SK-MEL-5 (cell line): ENCODE results near the gene SETD6. TPM values are rescaled to one million over a fixed set of nuclear protein-coding genes. Genes with fewer than 3 reads are reported as not detected.

Experiments
- DNase-seq: peaks from one replicate; pipeline ENCODE4 v3.0.0-alpha.2; 2016; ENCODE audit warnings: low read depth, low spot score
- in situ Hi-C: cut with HindIII; loops from 2 replicates; pipeline ENCODE4 v1.10.0; 2016; ENCODE audit warnings: low sequenced_read_pairs, high pct_unique_total_duplicates, low pct_unique_long_range_greater_than_20kb
- total RNA-seq: library from RNA; depleted of rRNA; stranded (reverse); fragments of >200 nt; shearing (Covaris generic); gene quantifications from 2 replicates; pipeline ENCODE4 v1.2.3, GENCODE V29; 2014

The SETD6 gene
- total RNA-seq, 1 experiment from 2014 or later: 1.3 TPM

DNA sequence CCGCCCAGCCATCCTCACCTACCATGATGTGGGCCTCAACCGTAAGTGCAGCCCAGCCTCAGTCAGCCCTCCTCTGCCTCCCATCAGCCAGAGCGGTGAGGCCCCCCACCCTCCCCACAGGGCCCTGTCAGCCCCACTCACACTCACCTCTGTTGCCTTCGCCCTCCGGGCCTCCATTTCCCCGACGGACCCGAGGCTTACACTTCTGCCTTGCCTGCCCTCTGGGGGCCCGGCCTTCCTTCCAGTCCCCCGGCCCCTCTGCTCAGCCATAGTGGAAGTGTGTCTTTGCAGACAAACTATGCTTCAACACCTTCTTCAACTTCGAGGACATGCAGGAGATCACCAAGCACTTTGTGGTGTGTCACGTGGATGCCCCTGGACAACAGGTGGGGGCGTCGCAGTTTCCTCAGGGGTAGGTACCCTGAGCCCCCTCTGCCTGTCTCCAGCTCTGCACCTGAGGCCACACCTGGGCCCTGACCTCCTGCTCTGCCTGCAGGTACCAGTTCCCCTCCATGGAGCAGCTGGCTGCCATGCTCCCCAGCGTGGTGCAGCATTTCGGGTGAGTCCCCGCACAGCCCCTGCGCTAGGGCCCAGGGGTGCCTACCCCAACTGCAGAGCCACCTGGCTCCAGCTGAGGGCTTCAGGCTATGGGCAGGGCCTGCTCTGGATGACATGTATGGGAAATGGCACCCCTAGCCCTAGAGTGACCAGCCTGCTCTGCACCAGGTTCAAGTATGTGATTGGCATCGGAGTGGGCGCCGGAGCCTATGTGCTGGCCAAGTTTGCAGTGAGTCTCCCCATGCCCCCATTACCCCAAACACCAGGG is 11.2 kb upstream of the SETD6 start:
- DNase-seq: no peak
- in situ Hi-C loops: no loop called here

- in situ Hi-C loops: no loop called here
- DNase-seq: no peak
Observed at GRCh38 chr16:58506241-58507194, 8.8 kb upstream of the SETD6 start.

GRCh38 chr16:58507195-58507962 is 7.9 kb upstream of the SETD6 start:
- in situ Hi-C loops: no loop called here
- DNase-seq: no peak

GRCh38 chr16:58507963-58508670 is 7.2 kb upstream of the SETD6 start:
- DNase-seq: no peak
- in situ Hi-C loops: no loop called here

DNA sequence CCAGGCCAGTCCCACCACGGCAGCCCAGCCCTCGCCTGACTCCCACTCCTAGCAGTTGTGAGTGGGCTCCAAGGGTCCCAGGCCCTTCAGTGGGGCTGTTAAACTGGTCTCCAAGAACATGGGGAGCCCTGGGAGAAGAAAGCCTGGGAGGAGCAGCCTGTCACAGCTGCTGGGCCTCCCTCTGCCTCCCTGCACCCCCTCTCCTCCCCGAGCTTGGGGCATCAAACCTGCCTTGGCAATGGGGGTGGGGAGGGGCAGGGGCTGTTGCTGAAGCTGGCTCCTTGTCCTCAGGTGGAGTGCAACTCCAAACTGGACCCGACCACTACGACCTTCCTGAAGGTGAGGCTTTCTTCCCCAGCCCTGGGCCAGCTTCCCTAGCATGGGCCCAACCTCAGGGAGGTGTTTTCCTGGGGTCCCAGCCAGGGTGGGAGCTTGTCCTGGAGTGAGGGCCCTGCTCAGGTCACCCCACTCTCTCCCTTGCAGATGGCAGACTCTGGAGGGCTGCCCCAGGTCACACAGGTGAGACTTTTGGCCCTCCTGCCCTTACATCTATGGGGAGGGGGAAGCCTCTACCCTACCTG is 6.6 kb upstream of the SETD6 start:
- DNase-seq: no peak
- in situ Hi-C loops: no loop called here

DNA sequence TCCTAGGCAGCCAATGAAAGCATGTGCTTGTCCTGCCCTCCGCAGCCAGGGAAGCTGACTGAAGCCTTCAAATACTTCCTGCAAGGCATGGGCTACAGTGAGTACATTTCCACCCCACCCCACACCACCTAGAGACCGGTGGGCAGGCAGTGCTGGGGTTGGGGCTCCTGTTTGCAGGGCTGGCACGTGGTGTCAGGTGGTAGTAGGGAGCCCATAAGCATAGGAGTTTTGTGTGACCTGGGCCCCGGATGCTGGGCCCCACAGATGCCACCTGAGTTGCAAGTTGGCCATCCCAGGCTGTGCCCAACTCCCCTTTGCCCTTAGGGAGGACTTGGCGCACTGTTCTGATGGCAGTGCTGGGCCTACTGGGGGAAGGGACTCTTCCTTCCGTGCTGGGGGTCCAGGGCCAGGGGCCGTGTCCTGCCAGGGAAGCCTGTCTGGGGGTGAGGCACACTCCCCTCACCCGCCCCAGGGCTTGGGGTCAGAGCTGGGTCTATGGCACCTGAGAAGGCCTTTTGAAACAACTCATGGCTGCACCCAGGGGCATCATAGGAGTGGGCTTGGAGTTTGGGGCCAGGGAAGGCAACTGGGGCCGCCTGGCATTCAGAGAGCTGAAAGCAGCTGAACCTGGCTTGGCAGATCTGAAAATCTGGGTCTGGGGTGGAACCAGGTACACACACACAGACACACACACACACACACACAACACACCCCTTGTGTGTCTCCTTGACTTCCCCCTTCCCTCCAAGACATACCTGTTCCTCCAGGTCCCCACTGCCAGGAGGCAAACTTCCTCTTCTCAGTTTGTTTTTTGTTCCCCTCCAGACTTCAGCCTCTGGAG is 5.8 kb upstream of the SETD6 start:
- in situ Hi-C loops: no loop called here
- DNase-seq: no peak

DNA sequence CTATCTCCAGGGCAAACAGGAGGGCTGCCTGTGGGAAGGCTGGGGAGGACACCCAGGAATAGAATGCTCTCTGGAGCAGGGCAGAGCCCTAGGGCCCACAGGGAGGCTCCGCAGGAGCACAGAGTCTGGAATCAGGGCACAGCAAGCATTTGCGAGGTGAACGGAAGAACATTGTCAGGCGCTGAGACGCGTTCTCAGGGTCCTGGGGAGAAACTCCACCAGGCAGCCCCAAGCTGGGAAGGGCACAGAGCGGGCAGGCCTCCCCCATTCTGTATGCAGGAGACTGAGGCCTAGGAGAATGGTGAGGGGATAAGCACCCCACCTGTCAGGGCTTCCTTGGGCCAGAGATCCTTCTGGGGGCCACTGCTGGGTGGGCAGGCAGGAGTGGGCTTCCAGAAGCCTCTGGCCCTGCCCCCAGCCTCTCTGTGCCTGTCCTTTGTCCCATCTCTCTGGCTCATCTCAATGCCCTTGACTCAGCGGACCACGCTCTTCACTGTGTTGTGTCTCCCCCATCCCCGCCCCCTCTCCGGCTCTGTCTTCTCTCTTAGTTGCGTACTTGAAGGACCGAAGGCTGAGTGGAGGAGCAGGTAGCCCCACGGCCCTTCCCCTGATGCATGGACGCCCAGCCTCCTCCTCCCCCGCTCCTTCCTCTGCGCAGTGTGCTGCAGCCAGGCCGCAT is 5.1 kb upstream of the SETD6 start:
- DNase-seq: no peak
- in situ Hi-C loops: no loop called here

GRCh38 chr16:58510776-58511628 is 4.3 kb upstream of the SETD6 start:
- in situ Hi-C loops: no loop called here
- no peak for DNase-seq

DNA sequence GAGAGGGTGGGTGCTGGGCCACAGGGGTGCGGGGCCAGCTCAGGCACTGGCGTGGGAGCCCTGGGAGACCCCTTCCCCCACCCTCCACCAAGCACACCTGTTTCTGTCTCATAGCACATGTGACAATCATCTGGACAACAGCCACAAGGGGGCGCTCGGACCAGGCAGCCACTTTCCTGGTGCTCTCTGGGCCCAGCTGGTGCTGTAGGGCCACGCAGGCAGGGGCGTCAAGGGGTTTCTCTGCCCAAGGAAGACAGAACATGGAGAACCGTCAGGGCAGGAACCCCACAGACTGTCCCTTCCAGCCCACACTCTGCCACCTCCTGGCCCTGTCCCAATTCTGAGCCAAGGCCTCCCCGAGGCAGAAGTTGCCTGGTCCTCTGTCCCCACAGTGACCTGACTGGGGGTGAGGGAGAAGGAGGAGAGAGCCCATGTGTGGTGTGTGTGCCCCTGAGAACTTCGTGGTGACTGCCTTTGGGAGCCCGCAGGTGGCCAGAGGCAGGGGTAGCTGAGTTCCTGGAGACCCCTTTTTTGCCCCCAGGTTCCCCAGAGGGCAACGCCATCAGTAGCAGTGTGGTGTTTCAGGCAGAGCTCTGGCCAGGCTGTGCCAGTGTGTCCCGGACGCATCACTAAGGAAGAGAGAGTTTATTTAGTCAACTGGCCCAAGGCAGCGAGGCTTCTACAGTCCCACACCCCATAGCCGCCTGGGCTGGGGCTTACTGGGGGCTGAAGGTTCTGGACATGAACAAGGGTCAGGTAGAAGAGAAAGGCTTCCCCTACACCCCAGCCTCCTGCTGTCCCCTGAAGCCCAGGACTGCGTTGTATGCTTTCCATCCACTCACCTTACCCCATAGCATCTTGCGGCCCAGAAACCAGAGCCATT is 3.1 kb upstream of the SETD6 start:
- in situ Hi-C loops: no loop called here
- DNase-seq: peak; percentile 71

- in situ Hi-C loops: no loop called here
- DNase-seq: no peak
Observed at GRCh38 chr16:58513874-58514273, 1.4 kb upstream of the SETD6 start.

DNA sequence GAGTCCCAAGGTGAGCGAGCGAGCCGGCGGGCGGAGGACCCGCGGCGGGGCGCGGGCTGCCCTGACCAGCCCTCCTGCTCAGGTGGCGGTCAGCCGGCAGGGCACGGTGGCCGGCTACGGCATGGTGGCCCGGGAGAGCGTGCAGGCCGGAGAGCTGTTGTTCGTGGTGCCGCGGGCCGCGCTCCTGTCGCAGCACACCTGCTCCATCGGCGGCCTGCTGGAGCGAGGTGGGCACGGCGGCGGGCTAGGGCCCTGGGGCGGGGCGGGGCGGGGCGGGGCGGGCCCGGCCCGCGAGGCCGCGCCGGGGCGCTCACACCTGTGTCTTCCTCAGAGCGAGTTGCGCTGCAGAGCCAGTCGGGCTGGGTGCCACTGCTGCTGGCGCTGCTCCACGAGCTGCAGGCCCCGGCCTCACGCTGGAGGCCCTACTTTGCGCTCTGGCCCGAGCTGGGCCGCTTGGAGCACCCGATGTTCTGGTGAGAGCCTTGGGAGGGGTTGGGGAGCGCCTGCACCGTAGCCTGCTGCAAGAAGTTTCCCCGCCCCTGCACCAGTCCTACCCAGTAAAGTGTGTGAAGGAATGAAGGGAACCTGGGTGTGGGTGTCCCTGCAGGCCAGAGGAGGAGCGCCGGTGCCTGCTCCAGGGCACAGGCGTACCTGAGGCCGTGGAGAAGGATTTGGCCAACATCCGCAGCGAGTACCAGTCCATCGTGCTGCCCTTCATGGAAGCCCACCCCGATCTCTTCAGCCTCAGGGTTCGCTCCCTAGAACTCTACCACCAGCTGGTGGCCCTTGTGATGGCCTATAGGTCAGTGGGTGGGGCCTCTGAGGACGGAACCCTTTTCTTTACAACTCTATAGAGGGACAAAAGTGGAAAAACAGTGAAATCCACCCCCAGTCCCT is 802 bp downstream of the SETD6 start:
- in situ Hi-C loops: no loop called here

GRCh38 chr16:58516768-58517107 is 1.4 kb downstream of the SETD6 start:
- in situ Hi-C loops: no loop called here
- DNase-seq: no peak

More for the DNA sequence above, 802 bp downstream of the SETD6 start:
- DNase-seq: no peak
